Measurements from ENCODE around the gene SLC37A1.

DNA sequence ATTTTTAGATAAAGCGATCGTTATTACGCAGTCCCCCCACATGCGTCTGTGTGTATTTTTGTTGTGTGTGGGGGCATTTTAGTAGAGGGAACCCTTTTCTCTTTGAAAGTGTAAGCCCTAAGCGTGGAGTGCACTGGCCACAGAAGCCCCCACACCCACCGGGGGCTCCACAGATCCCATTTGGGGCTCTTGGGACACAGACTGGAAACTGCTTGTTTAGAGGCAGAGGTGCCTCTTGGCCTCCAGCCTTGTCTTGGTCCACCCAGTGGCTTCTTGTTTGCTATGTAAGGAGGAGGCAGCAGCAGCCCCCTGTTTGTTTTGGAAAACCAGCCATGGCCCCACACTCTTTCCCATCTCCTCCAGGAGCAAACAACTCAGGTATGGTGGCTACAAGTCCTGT lies 42.8 kb downstream of the SLC37A1 start:
- TF ChIP-seq, protein P1, sequence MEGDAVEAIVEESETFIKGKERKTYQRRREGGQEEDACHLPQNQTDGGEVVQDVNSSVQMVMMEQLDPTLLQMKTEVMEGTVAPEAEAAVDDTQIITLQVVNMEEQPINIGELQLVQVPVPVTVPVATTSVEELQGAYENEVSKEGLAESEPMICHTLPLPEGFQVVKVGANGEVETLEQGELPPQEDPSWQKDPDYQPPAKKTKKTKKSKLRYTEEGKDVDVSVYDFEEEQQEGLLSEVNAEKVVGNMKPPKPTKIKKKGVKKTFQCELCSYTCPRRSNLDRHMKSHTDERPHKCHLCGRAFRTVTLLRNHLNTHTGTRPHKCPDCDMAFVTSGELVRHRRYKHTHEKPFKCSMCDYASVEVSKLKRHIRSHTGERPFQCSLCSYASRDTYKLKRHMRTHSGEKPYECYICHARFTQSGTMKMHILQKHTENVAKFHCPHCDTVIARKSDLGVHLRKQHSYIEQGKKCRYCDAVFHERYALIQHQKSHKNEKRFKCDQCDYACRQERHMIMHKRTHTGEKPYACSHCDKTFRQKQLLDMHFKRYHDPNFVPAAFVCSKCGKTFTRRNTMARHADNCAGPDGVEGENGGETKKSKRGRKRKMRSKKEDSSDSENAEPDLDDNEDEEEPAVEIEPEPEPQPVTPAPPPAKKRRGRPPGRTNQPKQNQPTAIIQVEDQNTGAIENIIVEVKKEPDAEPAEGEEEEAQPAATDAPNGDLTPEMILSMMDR (conservative IDR thresholded peaks at IDR 0.05), result no peak
- TF ChIP-seq ZFX (IDR thresholded peaks at IDR 0.05), result no peak

Data from C4-2B (cell line).